ENCODE results near the gene TTLL10.

The TTLL10 gene

GRCh38 chr1:1222575-1223225 is 49.0 kb downstream of the TTLL10 start:
- no peak for DNase-seq (ENCODE audit: low spot score)

- no peak for DNase-seq (ENCODE audit: low spot score)
Observed at GRCh38 chr1:1223321-1223720, 49.6 kb downstream of the TTLL10 start.

- no peak for DNase-seq (ENCODE audit: low spot score)
Observed at GRCh38 chr1:1223891-1224290, 50.2 kb downstream of the TTLL10 start.

GRCh38 chr1:1225238-1225845 is 51.7 kb downstream of the TTLL10 start:
- no peak for DNase-seq (ENCODE audit: low spot score)

- no peak for DNase-seq (ENCODE audit: low spot score)
Observed at GRCh38 chr1:1225913-1226312, 52.2 kb downstream of the TTLL10 start.

- DNase-seq (ENCODE audit: low spot score): no peak
Observed at GRCh38 chr1:1226566-1227362, 53.1 kb downstream of the TTLL10 start.

GRCh38 chr1:1227386-1227785 is 53.7 kb downstream of the TTLL10 start:
- DNase-seq (ENCODE audit: low spot score): no peak

GRCh38 chr1:1228187-1228586 is 54.5 kb downstream of the TTLL10 start:
- no peak for DNase-seq (ENCODE audit: low spot score)

GRCh38 chr1:1228596-1229321 is 55.1 kb downstream of the TTLL10 start:
- no peak for DNase-seq (ENCODE audit: low spot score)

- no peak for DNase-seq (ENCODE audit: low spot score)
Observed at GRCh38 chr1:1229770-1230169, 56.1 kb downstream of the TTLL10 start.

GRCh38 chr1:1230656-1231399 is 57.1 kb downstream of the TTLL10 start:
- DNase-seq (ENCODE audit: low spot score): no peak

GRCh38 chr1:1231400-1232207 is 57.9 kb downstream of the TTLL10 start, which contains the start of gene SDF4:
Gene SDF4, minus strand, starts transcription at chr1:1232001. Its CDS starts 3,229 bp downstream, at chr1:1228772.
- peak; percentile 100 for DNase-seq (ENCODE audit: low spot score)

- no peak for DNase-seq (ENCODE audit: low spot score)
Observed at GRCh38 chr1:1232208-1232795, 58.6 kb downstream of the TTLL10 start, which contains the start of gene B3GALT6. Gene B3GALT6, plus strand, starts transcription at chr1:1232237. Its CDS starts 42 bp downstream, at chr1:1232279.

GRCh38 chr1:1232796-1233566 is 59.3 kb downstream of the TTLL10 start:
- no peak for DNase-seq (ENCODE audit: low spot score)

- DNase-seq (ENCODE audit: low spot score): no peak
Observed at GRCh38 chr1:1233567-1233892, 59.9 kb downstream of the TTLL10 start.

- no peak for DNase-seq (ENCODE audit: low spot score)
Observed at GRCh38 chr1:1234180-1234808, 60.6 kb downstream of the TTLL10 start.

- DNase-seq (ENCODE audit: low spot score): no peak
Observed at GRCh38 chr1:1235016-1235744, 61.5 kb downstream of the TTLL10 start.

- no peak for DNase-seq (ENCODE audit: low spot score)
Observed at GRCh38 chr1:1236176-1236763, 62.6 kb downstream of the TTLL10 start.

Measured in germinal center (tissue), 1 donor.